Epithelial cell of proximal tubule (primary cell): Measurements from ENCODE around the gene CARMIL1. TPM values are rescaled to one million over a fixed set of nuclear protein-coding genes. Genes with fewer than 3 reads are reported as not detected.

Experiments
- DNase-seq: peaks from one replicate; pipeline ENCODE4 v3.0.0-alpha.2; 2011; ENCODE audit warnings: low read depth
- H3K4me3 ChIP-seq: 2 replicates; pipeline ENCODE4 v1.5.1; 2011; ENCODE audit warnings: low read depth, mild to moderate bottlenecking, low read length
- total RNA-seq: library from RNA; depleted of rRNA; stranded (reverse); fragments of >200 nt; gene quantifications from 2 replicates; pipeline ENCODE4 v1.2.3, GENCODE V29; 2015
- TF ChIP-seq, protein P1 (sequence below): conservative IDR thresholded peaks from 2 replicates; pipeline ENCODE4 v1.5.1; 2012; ENCODE audit warnings: low read depth, mild to moderate bottlenecking, low read length

The CARMIL1 gene
- total RNA-seq, 1 donor from 2014 or later = 27.7 TPM

DNA sequence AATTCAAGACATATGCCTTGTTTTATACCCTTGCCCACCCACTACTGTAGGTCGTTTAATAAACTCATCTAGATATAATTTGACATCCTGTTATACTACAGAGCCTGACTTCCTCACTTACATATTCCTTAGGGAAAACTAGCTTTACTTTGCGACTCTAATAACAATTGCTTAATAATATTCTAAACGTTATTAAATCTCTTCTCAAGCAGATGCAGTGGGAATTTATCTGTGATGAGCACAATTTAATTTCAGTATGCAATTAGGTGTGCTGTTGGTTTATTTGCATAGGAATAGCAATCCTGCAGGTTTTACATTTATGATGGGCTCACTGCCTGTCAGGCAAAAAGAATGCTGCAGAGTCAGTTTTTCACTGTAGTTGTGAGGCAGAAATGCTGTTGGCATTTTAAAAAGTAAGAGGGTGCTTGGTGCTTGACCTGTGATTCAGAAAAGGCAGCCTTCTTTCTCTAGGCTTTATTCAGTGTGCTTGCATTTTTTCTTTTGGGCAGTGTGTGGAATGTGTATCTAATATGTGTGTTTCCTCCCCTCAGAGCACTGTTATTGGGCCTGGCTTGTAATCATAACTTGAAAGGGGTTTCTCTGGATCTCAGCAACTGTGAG lies 220.6 kb downstream of the CARMIL1 start:
- TF ChIP-seq, protein P1, sequence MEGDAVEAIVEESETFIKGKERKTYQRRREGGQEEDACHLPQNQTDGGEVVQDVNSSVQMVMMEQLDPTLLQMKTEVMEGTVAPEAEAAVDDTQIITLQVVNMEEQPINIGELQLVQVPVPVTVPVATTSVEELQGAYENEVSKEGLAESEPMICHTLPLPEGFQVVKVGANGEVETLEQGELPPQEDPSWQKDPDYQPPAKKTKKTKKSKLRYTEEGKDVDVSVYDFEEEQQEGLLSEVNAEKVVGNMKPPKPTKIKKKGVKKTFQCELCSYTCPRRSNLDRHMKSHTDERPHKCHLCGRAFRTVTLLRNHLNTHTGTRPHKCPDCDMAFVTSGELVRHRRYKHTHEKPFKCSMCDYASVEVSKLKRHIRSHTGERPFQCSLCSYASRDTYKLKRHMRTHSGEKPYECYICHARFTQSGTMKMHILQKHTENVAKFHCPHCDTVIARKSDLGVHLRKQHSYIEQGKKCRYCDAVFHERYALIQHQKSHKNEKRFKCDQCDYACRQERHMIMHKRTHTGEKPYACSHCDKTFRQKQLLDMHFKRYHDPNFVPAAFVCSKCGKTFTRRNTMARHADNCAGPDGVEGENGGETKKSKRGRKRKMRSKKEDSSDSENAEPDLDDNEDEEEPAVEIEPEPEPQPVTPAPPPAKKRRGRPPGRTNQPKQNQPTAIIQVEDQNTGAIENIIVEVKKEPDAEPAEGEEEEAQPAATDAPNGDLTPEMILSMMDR = no peak
- H3K4me3 ChIP-seq = no peak overlapping the region
- no peak for DNase-seq

DNA sequence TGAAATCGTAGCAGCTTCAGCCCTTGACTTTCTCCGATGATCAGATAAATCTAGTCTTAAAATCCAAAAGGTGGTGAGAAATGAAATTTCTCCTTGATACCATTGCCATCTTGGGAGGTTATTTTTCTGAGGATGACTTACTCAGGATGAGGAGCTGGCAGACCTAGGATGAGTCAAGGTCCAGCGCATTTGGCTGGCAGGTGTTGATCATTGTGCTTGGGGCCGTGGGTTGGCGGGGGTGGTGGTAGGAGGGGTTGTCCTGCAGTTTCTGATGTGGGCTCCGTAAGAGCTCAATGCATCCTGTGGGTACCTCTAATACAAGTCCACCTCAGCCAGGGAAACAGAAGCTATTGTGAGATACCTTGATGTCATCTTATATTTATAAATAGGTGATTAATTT lies 224.5 kb downstream of the CARMIL1 start:
- TF ChIP-seq, protein P1 = no peak
- no peak overlapping the region for H3K4me3 ChIP-seq
- DNase-seq = no peak

GRCh38 chr6:25504661-25505060 lies 225.5 kb downstream of the CARMIL1 start:
- H3K4me3 ChIP-seq = no peak overlapping the region
- TF ChIP-seq, protein P1 = no peak
- DNase-seq = no peak

DNA sequence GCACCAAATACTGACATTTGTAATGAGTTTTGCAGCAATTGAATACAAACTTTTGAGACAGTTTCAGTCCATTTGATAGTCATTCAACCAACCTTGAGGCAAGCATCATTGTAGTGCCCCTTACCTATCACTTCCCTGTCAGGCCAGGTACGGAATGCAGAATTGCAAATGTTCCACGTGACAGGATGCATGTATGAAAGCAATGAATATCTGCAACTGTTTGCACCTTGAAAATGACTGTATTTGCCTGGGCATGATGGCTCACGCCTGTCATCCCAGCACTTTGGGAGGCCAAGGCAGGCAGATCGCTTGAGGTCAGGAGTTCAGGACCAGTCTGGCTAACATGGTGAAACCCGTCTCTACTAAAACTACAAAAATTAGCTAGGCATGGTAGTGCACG lies 226.8 kb downstream of the CARMIL1 start:
- TF ChIP-seq, protein P1 = no peak
- H3K4me3 ChIP-seq = no peak overlapping the region
- DNase-seq = no peak

DNA sequence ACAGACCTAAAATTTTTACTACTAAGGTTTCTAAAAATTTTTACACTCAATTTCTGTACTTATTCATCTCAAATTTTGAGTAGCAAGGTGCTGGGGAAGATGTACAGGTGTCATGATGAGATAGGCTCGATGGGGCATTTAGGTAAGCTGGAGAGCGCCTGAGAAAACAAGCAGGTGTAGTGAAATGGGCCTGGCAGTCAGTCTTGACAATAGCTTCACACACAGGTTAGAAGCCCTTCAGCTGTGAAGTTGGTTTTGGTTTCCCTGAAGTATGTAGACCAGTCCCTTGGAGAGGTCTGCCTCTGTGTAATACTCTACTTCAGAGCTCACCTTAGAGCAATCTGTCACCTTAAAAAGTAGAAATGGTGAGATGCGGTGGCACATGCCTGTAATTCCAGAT lies 228.9 kb downstream of the CARMIL1 start:
- DNase-seq = no peak
- TF ChIP-seq, protein P1 = no peak

GRCh38 chr6:25511376-25511775 lies 232.2 kb downstream of the CARMIL1 start:
- TF ChIP-seq, protein P1 = no peak
- H3K4me3 ChIP-seq = no peak overlapping the region
- no peak for DNase-seq

More for the DNA sequence above, 228.9 kb downstream of the CARMIL1 start:
- no peak overlapping the region for H3K4me3 ChIP-seq

GRCh38 chr6:25512560-25512959 lies 233.4 kb downstream of the CARMIL1 start:
- DNase-seq = no peak
- H3K4me3 ChIP-seq = no peak overlapping the region
- TF ChIP-seq, protein P1 = no peak
